ENCODE measurements around the gene TTC34.

TTC34 gene

DNA sequence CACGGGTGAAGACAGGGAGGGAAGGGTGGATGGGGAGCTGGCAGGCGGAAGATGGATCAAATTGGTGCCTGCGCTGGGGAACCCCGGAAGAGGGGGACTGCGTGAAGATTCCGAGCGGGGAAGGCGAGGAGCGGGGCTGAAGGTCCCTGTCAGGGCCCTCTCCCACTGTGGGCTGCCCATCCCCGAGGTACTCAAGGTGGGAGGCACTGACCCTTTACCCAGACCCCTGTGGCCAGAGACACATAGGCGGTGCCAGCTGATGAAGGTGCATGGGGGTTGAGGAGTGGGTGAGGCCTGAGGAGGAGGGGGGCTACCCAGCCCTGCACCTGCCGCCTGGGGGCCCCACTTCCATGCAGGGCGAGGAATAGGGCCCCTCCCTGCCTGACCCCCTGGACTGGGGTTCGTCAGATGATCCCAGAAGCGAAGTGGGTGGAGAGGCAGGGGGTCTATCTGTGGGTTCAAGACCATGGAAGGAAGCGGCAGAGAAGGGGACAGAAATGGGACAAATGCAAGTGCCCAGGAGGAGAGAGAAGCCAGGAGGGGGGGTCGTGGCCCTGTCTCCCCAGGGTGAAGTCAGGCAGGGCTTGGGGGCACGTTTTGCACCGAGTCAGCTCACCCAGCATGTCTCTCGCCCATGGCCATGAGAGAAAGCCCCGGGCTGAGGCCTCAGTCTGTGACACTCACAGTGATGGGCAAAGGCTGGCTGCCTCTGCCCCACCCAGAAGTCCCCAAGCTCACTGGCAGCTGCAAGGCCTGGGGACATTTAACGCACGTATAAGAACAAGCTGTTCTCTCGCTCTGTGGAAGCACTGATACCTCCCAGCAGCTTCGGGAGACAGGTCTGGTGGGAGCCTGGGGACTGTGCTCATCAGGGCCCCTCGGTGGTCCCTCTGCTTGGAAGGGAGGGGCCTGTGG lies 161.6 kb downstream of the TTC34 start:
- Histone ChIP-seq H3K27me3 (ENCODE audit: insufficient read depth, low read length, poor library complexity) (no peaks in the 10 kb centered on the region), H2AFZ (ENCODE audit: low read depth, low read length) (no peak overlapping the region), H3K9ac (ENCODE audit: low read depth, low read length) (no peak overlapping the region), H3K4me2 (ENCODE audit: insufficient read depth, low read length) (no peak overlapping the region), H4K20me1 (ENCODE audit: insufficient read depth, low read length) (peaks cover 5% of the 10 kb centered on the region; the same call in 1 of the 2 replicates), H3K27ac (ENCODE audit: low read length) (no peak overlapping the region), H3K4me1 (ENCODE audit: insufficient read depth, low read length) (peaks cover 21% of the 10 kb centered on the region), H3K4me3 (ENCODE audit: low read depth in 1 of 2, low read length in 2 of 2) (no peak overlapping the region), H3K9me3 (ENCODE audit: insufficient read depth, low read length, severe bottlenecking) (peaks cover 19% of the 10 kb centered on the region), H3K79me2 (ENCODE audit: insufficient read depth, low read length) (peaks cover 7% of the 10 kb centered on the region; the same call in 1 of the 2 replicates), H3K36me3 (ENCODE audit: insufficient read depth, low read length) (no peaks in the 10 kb centered on the region)
- ATAC-seq (ENCODE audit: insufficient read depth, low read depth) (no peak), DNase-seq (no peak)
- no peak for TF ChIP-seq EZH2 (IDR thresholded peaks at IDR 0.05; ENCODE audit: borderline replicate concordance, low read depth, low read length, severe bottlenecking)
- TF ChIP-seq, protein P1, sequence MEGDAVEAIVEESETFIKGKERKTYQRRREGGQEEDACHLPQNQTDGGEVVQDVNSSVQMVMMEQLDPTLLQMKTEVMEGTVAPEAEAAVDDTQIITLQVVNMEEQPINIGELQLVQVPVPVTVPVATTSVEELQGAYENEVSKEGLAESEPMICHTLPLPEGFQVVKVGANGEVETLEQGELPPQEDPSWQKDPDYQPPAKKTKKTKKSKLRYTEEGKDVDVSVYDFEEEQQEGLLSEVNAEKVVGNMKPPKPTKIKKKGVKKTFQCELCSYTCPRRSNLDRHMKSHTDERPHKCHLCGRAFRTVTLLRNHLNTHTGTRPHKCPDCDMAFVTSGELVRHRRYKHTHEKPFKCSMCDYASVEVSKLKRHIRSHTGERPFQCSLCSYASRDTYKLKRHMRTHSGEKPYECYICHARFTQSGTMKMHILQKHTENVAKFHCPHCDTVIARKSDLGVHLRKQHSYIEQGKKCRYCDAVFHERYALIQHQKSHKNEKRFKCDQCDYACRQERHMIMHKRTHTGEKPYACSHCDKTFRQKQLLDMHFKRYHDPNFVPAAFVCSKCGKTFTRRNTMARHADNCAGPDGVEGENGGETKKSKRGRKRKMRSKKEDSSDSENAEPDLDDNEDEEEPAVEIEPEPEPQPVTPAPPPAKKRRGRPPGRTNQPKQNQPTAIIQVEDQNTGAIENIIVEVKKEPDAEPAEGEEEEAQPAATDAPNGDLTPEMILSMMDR (IDR thresholded peaks at IDR 0.05; ENCODE audit: borderline replicate concordance, extremely low read depth, low read length, poor library complexity, severe bottlenecking): no peak

DNA sequence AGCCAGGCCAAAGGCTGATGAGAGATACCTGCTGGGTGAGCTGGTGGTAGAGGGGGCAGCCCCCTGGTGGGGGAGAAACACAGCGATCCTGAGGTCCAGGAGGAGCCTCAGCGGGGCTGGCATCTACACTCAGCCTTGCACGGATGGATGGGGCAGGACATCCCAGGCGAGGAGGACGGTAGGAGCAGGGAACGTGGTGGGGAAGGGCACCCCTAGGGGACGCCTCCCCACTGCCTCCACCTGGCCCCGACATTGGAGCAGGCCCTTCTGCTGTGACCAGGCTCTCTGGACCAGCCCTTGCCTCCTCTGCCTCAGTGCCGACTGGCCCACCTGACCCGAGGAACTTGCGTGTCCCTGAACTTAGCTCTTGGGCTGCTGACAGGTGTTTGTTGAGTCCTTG lies 162.3 kb downstream of the TTC34 start:
- TF ChIP-seq, protein P1 (IDR thresholded peaks at IDR 0.05; ENCODE audit: borderline replicate concordance, extremely low read depth, low read length, poor library complexity, severe bottlenecking): no peak
- TF ChIP-seq EZH2 (IDR thresholded peaks at IDR 0.05; ENCODE audit: borderline replicate concordance, low read depth, low read length, severe bottlenecking): no peak
- no peaks in the 10 kb centered on the region for H3K27me3 ChIP-seq (ENCODE audit: insufficient read depth, low read length, poor library complexity)

DNA sequence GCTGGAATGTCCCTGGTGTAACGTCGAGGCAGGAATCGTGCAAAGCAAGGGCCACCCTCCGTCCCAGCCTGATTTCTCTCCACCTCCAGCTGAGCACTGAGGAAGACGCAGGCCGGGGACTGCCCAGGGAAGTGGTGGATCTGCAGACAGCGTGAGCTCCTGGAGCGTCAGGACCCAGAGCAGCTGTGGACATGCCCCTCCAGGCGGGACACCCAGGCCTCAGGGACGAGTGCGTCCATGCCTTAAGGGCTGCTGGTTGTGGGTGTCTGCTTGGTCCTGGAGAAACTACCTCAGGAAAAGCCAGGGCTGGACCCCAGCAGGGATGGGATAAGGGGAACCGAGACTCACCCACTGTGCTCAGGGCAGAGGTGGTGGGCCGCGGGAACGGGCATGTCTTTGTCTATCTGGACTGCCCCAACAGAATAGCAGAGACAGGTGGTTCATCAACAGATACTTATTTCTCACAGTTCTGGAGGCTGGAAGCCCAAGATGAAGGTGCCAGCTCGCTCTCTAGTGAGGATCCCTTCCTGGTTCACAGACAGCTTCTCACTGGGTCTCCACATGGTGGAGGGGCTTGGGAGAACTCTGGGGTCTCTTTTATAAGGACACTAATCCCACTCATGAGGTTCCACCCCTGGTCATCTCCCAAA lies 162.9 kb downstream of the TTC34 start:
- Histone ChIP-seq H4K20me1 (ENCODE audit: insufficient read depth, low read length) (peaks cover 5% of the 10 kb centered on the region; the same call in 1 of the 2 replicates), H3K27ac (ENCODE audit: low read length) (no peak overlapping the region), H2AFZ (ENCODE audit: low read depth, low read length) (no peak overlapping the region), H3K9me3 (ENCODE audit: insufficient read depth, low read length, severe bottlenecking) (peaks cover 19% of the 10 kb centered on the region), H3K4me1 (ENCODE audit: insufficient read depth, low read length) (peaks cover 19% of the 10 kb centered on the region), H3K4me2 (ENCODE audit: insufficient read depth, low read length) (no peak overlapping the region), H3K27me3 (ENCODE audit: insufficient read depth, low read length, poor library complexity) (no peaks in the 10 kb centered on the region), H3K9ac (ENCODE audit: low read depth, low read length) (no peak overlapping the region), H3K4me3 (ENCODE audit: low read depth in 1 of 2, low read length in 2 of 2) (no peak overlapping the region), H3K79me2 (ENCODE audit: insufficient read depth, low read length) (peaks cover 7% of the 10 kb centered on the region; the same call in 1 of the 2 replicates), H3K36me3 (ENCODE audit: insufficient read depth, low read length) (no peaks in the 10 kb centered on the region)
- no peak for ATAC-seq (ENCODE audit: insufficient read depth, low read depth)
- TF ChIP-seq, protein P1 (IDR thresholded peaks at IDR 0.05; ENCODE audit: borderline replicate concordance, extremely low read depth, low read length, poor library complexity, severe bottlenecking): no peak
- no peak for TF ChIP-seq EZH2 (IDR thresholded peaks at IDR 0.05; ENCODE audit: borderline replicate concordance, low read depth, low read length, severe bottlenecking)
- no peak for DNase-seq

More for the DNA sequence above, 162.3 kb downstream of the TTC34 start:
- Histone ChIP-seq H3K4me3 (ENCODE audit: low read depth in 1 of 2, low read length in 2 of 2) (no peak overlapping the region), H3K79me2 (ENCODE audit: insufficient read depth, low read length) (peaks cover 7% of the 10 kb centered on the region; the same call in 1 of the 2 replicates), H4K20me1 (ENCODE audit: insufficient read depth, low read length) (peaks cover 5% of the 10 kb centered on the region; the same call in 1 of the 2 replicates), H3K9me3 (ENCODE audit: insufficient read depth, low read length, severe bottlenecking) (peaks cover 19% of the 10 kb centered on the region), H3K9ac (ENCODE audit: low read depth, low read length) (no peak overlapping the region), H3K4me2 (ENCODE audit: insufficient read depth, low read length) (no peak overlapping the region), H2AFZ (ENCODE audit: low read depth, low read length) (no peak overlapping the region), H3K36me3 (ENCODE audit: insufficient read depth, low read length) (no peaks in the 10 kb centered on the region), H3K27ac (ENCODE audit: low read length) (no peak overlapping the region), H3K4me1 (ENCODE audit: insufficient read depth, low read length) (peaks cover 21% of the 10 kb centered on the region)
- no peak for ATAC-seq (ENCODE audit: insufficient read depth, low read depth)
- DNase-seq: no peak

Measured in DND-41 (cell line).